HEK293T (cell line): ENCODE data around the gene C1QTNF6.

Experiments
- CTCF ChIA-PET: fragments of 350-600 bp; formaldehyde crosslinking; extraction: SDS; loops from one replicate; lab custom pipeline; 2021; ENCODE audit warnings: antibody characterized with exemption, inconsistent platforms; lab: Yijun Ruan, JAX
- POLR2A ChIA-PET: fragments of 350-600 bp; formaldehyde crosslinking; extraction: SDS; loops from one replicate; lab custom pipeline; 2020; ENCODE audit warnings: antibody characterized with exemption, inconsistent platforms; lab: Yijun Ruan, JAX
- DNase-seq: peaks from one replicate; pipeline ENCODE4 v3.0.0; 2012; ENCODE audit warnings: mixed read lengths; ENCODE audit errors: extremely low spot score
- ARNT ChIP-seq: fragments of 450-650 bp; IDR thresholded peaks from 2 replicates; pipeline ENCODE4 v1.6.1; 2017; ENCODE audit warnings: mild to moderate bottlenecking
- BHLHE40 ChIP-seq: fragments of 450-650 bp; IDR thresholded peaks from 2 replicates; pipeline ENCODE4 v1.6.1; 2016; ENCODE audit warnings: mild to moderate bottlenecking, moderate library complexity, borderline replicate concordance
- CTBP1 ChIP-seq: fragments of 450-650 bp; IDR thresholded peaks from 2 replicates; pipeline ENCODE4 v1.6.1; 2016; ENCODE audit warnings: borderline replicate concordance
- ELF4 ChIP-seq: fragments of 450-650 bp; IDR thresholded peaks from 2 replicates; pipeline ENCODE4 v1.6.1; 2017; ENCODE audit warnings: antibody characterized with exemption
- FOXA1 ChIP-seq: fragments of 450-650 bp; IDR thresholded peaks from 2 replicates; pipeline ENCODE4 v1.6.1; 2016; ENCODE audit warnings: mild to moderate bottlenecking
- FOXK2 ChIP-seq: fragments of 450-650 bp; IDR thresholded peaks from 2 replicates; pipeline ENCODE4 v1.6.1; 2016; ENCODE audit warnings: mild to moderate bottlenecking
- FOXM1 ChIP-seq: fragments of 450-650 bp; IDR thresholded peaks from 2 replicates; pipeline ENCODE4 v1.6.1; 2017; ENCODE audit warnings: mild to moderate bottlenecking, borderline replicate concordance
- HDGF ChIP-seq: fragments of 450-650 bp; IDR thresholded peaks from 2 replicates; pipeline ENCODE4 v1.6.1; 2017; ENCODE audit warnings: antibody characterized with exemption, borderline replicate concordance
- L3MBTL2 ChIP-seq: fragments of 450-650 bp; conservative IDR thresholded peaks from 2 replicates; pipeline ENCODE4 v1.6.1; 2016; ENCODE audit warnings: mild to moderate bottlenecking
- LEF1 ChIP-seq: fragments of 450-650 bp; IDR thresholded peaks from 2 replicates; pipeline ENCODE4 v1.6.1; 2017; ENCODE audit warnings: mild to moderate bottlenecking, borderline replicate concordance
- NFRKB ChIP-seq: fragments of 450-650 bp; IDR thresholded peaks from 2 replicates; pipeline ENCODE4 v1.6.1; 2016; ENCODE audit warnings: mild to moderate bottlenecking, moderate library complexity
- PKNOX1 ChIP-seq: fragments of 450-650 bp; IDR thresholded peaks from 2 replicates; pipeline ENCODE4 v1.6.1; 2016
- SP1 ChIP-seq: fragments of 450-650 bp; IDR thresholded peaks from 2 replicates; pipeline ENCODE4 v1.6.1; 2017
- SUZ12 ChIP-seq: fragments of 450-650 bp; IDR thresholded peaks from 2 replicates; pipeline ENCODE4 v1.6.1; 2016; ENCODE audit warnings: mild to moderate bottlenecking
- TARDBP ChIP-seq: fragments of 450-650 bp; IDR thresholded peaks from 2 replicates; pipeline ENCODE4 v1.6.1; 2016
- ZNF384 ChIP-seq: fragments of 450-650 bp; IDR thresholded peaks from 2 replicates; pipeline ENCODE4 v1.6.1; 2016

C1QTNF6 gene

GRCh38 chr22:37190262-37190780 lies 2.3 kb upstream of the C1QTNF6 start:
- POLR2A ChIA-PET: interaction anchor here (1.2 kb wide), 1 partner anchor 9 kb away, joined by 3 read pairs; no protein-coding TSS in a partner anchor
- DNase-seq: no peak
- no peak for TF ChIP-seq L3MBTL2
- TF ChIP-seq FOXM1: no peak
- no peak for TF ChIP-seq ZNF384
- no peak for TF ChIP-seq SP1
- CTCF ChIA-PET: no interaction called here

GRCh38 chr22:37188901-37189466 lies 937 bp upstream of the C1QTNF6 start:
- CTCF ChIA-PET: no interaction called here
- TF ChIP-seq BHLHE40 (no peak), ELF4 (no peak), PKNOX1 (no peak), L3MBTL2 (no peak), FOXK2 (no peak), ZNF384 (no peak), FOXA1 (no peak), SP1 (no peak), HDGF (no peak), LEF1 (no peak), SUZ12 (no peak), ARNT (no peak), CTBP1 (no peak), NFRKB (no peak), TARDBP (no peak)
- POLR2A ChIA-PET: no interaction called here
- no peak for DNase-seq

- CTCF ChIA-PET: interaction anchor here (0.6 kb wide), 1 partner anchor 542 kb away, joined by 4 read pairs; no protein-coding TSS in a partner anchor
- no peak for DNase-seq
- no peak for TF ChIP-seq CTBP1
- TF ChIP-seq HDGF: no peak
- no peak for TF ChIP-seq FOXK2
- TF ChIP-seq SUZ12: no peak
- TF ChIP-seq NFRKB: no peak
- POLR2A ChIA-PET: interaction anchor here (1.3 to 1.6 kb wide), 2 partner anchors 10 to 12 kb away, joined by 4 to 5 read pairs; no protein-coding TSS in a partner anchor
Measured at GRCh38 chr22:37187552-37187890, 526 bp downstream of the C1QTNF6 start.

GRCh38 chr22:37186997-37187522 lies 987 bp downstream of the C1QTNF6 start:
- POLR2A ChIA-PET: interaction anchor here (1.3 to 1.6 kb wide), 2 partner anchors 11 to 12 kb away, joined by 4 to 5 read pairs; no protein-coding TSS in a partner anchor
- DNase-seq: no peak
- CTCF ChIA-PET: no interaction called here
- TF ChIP-seq PKNOX1 (no peak), BHLHE40 (no peak), SUZ12 (no peak), ELF4 (no peak), LEF1 (no peak), CTBP1 (no peak), HDGF (no peak), ZNF384 (no peak), TARDBP (no peak), FOXM1 (no peak), L3MBTL2 (no peak), FOXA1 (no peak), ARNT (no peak), FOXK2 (no peak), NFRKB (no peak), SP1 (no peak)

GRCh38 chr22:37186228-37186996 lies 1.6 kb downstream of the C1QTNF6 start:
- ChIA-PET CTCF (no interaction called here), POLR2A (interaction anchor here (1.3 to 1.6 kb wide), 2 partner anchors 11 to 13 kb away, joined by 4 to 5 read pairs; no protein-coding TSS in a partner anchor)
- peak; percentile 100 for TF ChIP-seq PKNOX1
- no peak for TF ChIP-seq FOXM1
- DNase-seq: peak; percentile 85

GRCh38 chr22:37185646-37186227 lies 2.3 kb downstream of the C1QTNF6 start:
- CTCF ChIA-PET: no interaction called here
- DNase-seq: no peak
- TF ChIP-seq ARNT (no peak), ZNF384 (no peak)
- POLR2A ChIA-PET: interaction anchor here (1.6 kb wide), 1 partner anchor 14 kb away, joined by 5 read pairs; no protein-coding TSS in a partner anchor
